ENCODE measurements around the gene DGKB. TPM values are rescaled to one million over a fixed set of nuclear protein-coding genes. Genes with fewer than 3 reads are reported as not detected.
A peak's percentile ranks its signal among the peaks of the same experiment; 100 is the strongest.

DGKB gene
- polyA plus RNA-seq, 1 of the 3 experiments (the other 2 are of a cell fraction) = 2.1 TPM

- no peaks in the 10 kb centered on the region for H3K9me2 ChIP-seq
- H3K27ac ChIP-seq (ENCODE audit: low read depth in 2 of 2, low read length in 1 of 2) = peak overlapping the region in 1 of 2 experiments; percentile 62; a peak in 2 of 4 replicates
- H3K36me3 ChIP-seq (replicated peaks in 1 of 2; ENCODE audit: control insufficient read depth in 1 of 2, insufficient read depth in 2 of 2, low read length in 1 of 2) = no peaks in the 10 kb centered on the region
- H2AFZ ChIP-seq (ENCODE audit: low read depth) = no peak overlapping the region
- H3K27me3 ChIP-seq (ENCODE audit: insufficient read depth) = no peaks in the 10 kb centered on the region
- no peak overlapping the region for H3K4me2 ChIP-seq
- no peak for DNase-seq
- peaks cover 7 to 36% of the 10 kb centered on the region in 2 experiments; a peak in 3 of 4 replicates for H3K4me1 ChIP-seq (ENCODE audit: control insufficient read depth in 1 of 2, insufficient read depth in 2 of 2, low read depth in 1 of 2, low read length in 1 of 2)
- CTCF ChIA-PET = interaction anchor here (0.6 kb wide), 1 partner anchor 121 kb away, joined by 4 read pairs; no protein-coding TSS in a partner anchor
- H3F3A ChIP-seq (replicated peaks; ENCODE audit: insufficient read depth) = peaks cover 26% of the 10 kb centered on the region
- H3K9me3 ChIP-seq = no peaks in the 10 kb centered on the region
- no peaks in the 10 kb centered on the region for H4K20me1 ChIP-seq (ENCODE audit: insufficient read depth)
- no peaks in the 10 kb centered on the region for H3K79me2 ChIP-seq (ENCODE audit: insufficient read depth)
- POLR2A ChIA-PET = no interaction called here
- H3K4me3 ChIP-seq (ENCODE audit: low read depth in 2 of 2, low read length in 1 of 2) = no peak overlapping the region
- WGBS (ENCODE audit: low lambda C conversion rate) = 68% methylated on average over 1 of the region's 1 CpG
- TF ChIP-seq USF2 (IDR thresholded peaks at IDR 0.05; ENCODE audit: borderline replicate concordance, low read depth, low read length) (no peak), TCF12 (IDR thresholded peaks at IDR 0.05) (peak; percentile 86), PBX3 (IDR thresholded peaks at IDR 0.05) (peak; percentile 78), FOSL2 (IDR thresholded peaks at IDR 0.05; ENCODE audit: borderline replicate concordance, low read depth) (peak; percentile 76; the same call in 1 of the 2 replicates), NFIC (IDR thresholded peaks at IDR 0.05; ENCODE audit: borderline replicate concordance) (peak; percentile 4; the same call in 1 of the 2 replicates), POLR2AphosphoS5 (IDR thresholded peaks at IDR 0.05; ENCODE audit: low read depth, low read length) (no peak), JUND (IDR thresholded peaks at IDR 0.05) (peak; percentile 66), RXRA (IDR thresholded peaks at IDR 0.05; ENCODE audit: borderline replicate concordance, low read depth) (0 out of 2 replicates have a peak, but pooled peaks have one; percentile 19), EP300 (IDR thresholded peaks at IDR 0.05; ENCODE audit: borderline replicate concordance in 1 of 2, low read depth in 1 of 2, low read length in 1 of 2) (peak in 1 of 2 experiments; percentile 46; a peak in 2 of 4 replicates), CHD2 (IDR thresholded peaks at IDR 0.05; ENCODE audit: low read length, partially characterized antibody) (no peak), MEF2A (IDR thresholded peaks at IDR 0.05; ENCODE audit: borderline replicate concordance, low read depth) (no peak; the same call in 1 of the 2 replicates), MAX (IDR thresholded peaks at IDR 0.05; ENCODE audit: low read depth) (no peak), FOXJ3 (CRISPR knock-in tag; IDR thresholded peaks at IDR 0.05) (no peak)
- H3K9ac ChIP-seq = no peak overlapping the region
Observed at GRCh38 chr7:14841869-14842268, 60.7 kb downstream of the DGKB start.

GRCh38 chr7:14841086-14841485, 61.5 kb downstream of the DGKB start:
- Histone ChIP-seq H4K20me1 (ENCODE audit: insufficient read depth) (no peaks in the 10 kb centered on the region), H3K9ac (no peak overlapping the region; the same call in 1 of the 2 replicates), H3K79me2 (ENCODE audit: insufficient read depth) (no peaks in the 10 kb centered on the region), H3K9me2 (no peaks in the 10 kb centered on the region), H3K27ac (ENCODE audit: low read depth in 2 of 2, low read length in 1 of 2) (peak overlapping the region in 1 of 2 experiments; percentile 62; a peak in 2 of 4 replicates), H3K4me2 (peak overlapping the region; percentile 30), H2AFZ (ENCODE audit: low read depth) (peak overlapping the region; percentile 74; the same call in 1 of the 2 replicates), H3K4me3 (ENCODE audit: low read depth in 2 of 2, low read length in 1 of 2) (0 out of 4 replicates have a peak overlapping the region, but pooled peaks of 1 of the 2 experiments have one; percentile 9), H3K27me3 (ENCODE audit: insufficient read depth) (no peaks in the 10 kb centered on the region), H3K9me3 (no peaks in the 10 kb centered on the region), H3F3A (replicated peaks; ENCODE audit: insufficient read depth) (peaks cover 33% of the 10 kb centered on the region), H3K36me3 (replicated peaks in 1 of 2; ENCODE audit: control insufficient read depth in 1 of 2, insufficient read depth in 2 of 2, low read length in 1 of 2) (no peaks in the 10 kb centered on the region), H3K4me1 (ENCODE audit: control insufficient read depth in 1 of 2, insufficient read depth in 2 of 2, low read depth in 1 of 2, low read length in 1 of 2) (peaks cover 7 to 41% of the 10 kb centered on the region in 2 experiments; a peak in 3 of 4 replicates)
- ChIA-PET CTCF (interaction anchor here (0.6 to 0.9 kb wide), 2 partner anchors 11 to 122 kb away, joined by 3 to 4 read pairs; no protein-coding TSS in a partner anchor), POLR2A (no interaction called here)
- DNase-seq = no peak
- WGBS (ENCODE audit: low lambda C conversion rate) = 81% methylated on average over 2 of the region's 2 CpGs
- TF ChIP-seq GATA2 (CRISPR knock-in tag; IDR thresholded peaks at IDR 0.05) = no peak
- no peak for TF ChIP-seq RFX5 (IDR thresholded peaks at IDR 0.05; ENCODE audit: low read length)
- TF ChIP-seq MXI1 (IDR thresholded peaks at IDR 0.05; ENCODE audit: low read depth, low read length) = no peak
- TF ChIP-seq FOXM1 (IDR thresholded peaks at IDR 0.05; ENCODE audit: low read depth) = no peak
- TF ChIP-seq TCF12 (IDR thresholded peaks at IDR 0.05) = no peak
- TF ChIP-seq SMC3 (IDR thresholded peaks at IDR 0.05; ENCODE audit: low read depth, low read length) = no peak
- TF ChIP-seq RXRA (IDR thresholded peaks at IDR 0.05; ENCODE audit: borderline replicate concordance, low read depth) = no peak
- no peak for TF ChIP-seq JUND (IDR thresholded peaks at IDR 0.05)
- TF ChIP-seq MAX (IDR thresholded peaks at IDR 0.05; ENCODE audit: low read depth) = no peak
- TF ChIP-seq IRF3 (IDR thresholded peaks at IDR 0.05; ENCODE audit: low read depth, low read length) = no peak
- no peak for TF ChIP-seq MEF2A (IDR thresholded peaks at IDR 0.05; ENCODE audit: borderline replicate concordance, low read depth)
- no peak for TF ChIP-seq EZH2phosphoT487 (IDR thresholded peaks at IDR 0.05; ENCODE audit: borderline replicate concordance, low read depth)
- no peak for TF ChIP-seq FOXJ3 (CRISPR knock-in tag; IDR thresholded peaks at IDR 0.05)
- TF ChIP-seq USF2 (IDR thresholded peaks at IDR 0.05; ENCODE audit: borderline replicate concordance, low read depth, low read length) = no peak
- no peak for TF ChIP-seq POLR2AphosphoS5 (IDR thresholded peaks at IDR 0.05; ENCODE audit: low read depth, low read length)

All from SK-N-SH (cell line).